GM12892 (cell line): ENCODE measurements around the gene IRF7.
A peak's percentile ranks its signal among the peaks of the same experiment; 100 is the strongest.

Source experiments
- POLR2A ChIP-seq: IDR thresholded peaks from 2 replicates; pipeline ENCODE4 v1.6.1; 2011; ENCODE audit warnings: low read depth, low read length, control low read depth
- POLR2AphosphoS5 ChIP-seq: IDR thresholded peaks from 2 replicates; pipeline ENCODE4 v1.6.1; 2011; ENCODE audit warnings: low read depth, low read length, control low read depth

- TF ChIP-seq POLR2A (peak; percentile 70), POLR2AphosphoS5 (peak; percentile 75)
These were observed 4.5 kb downstream of the IRF7 start for GRCh38 chr11:611001-611996.
